GM12872 (cell line): ENCODE results near the gene SPG21.

Experiments used
- CTCF ChIP-seq: IDR thresholded peaks from 3 replicates; pipeline ENCODE4 v1.5.1; 2011; ENCODE audit warnings: low read depth, mild to moderate bottlenecking, low read length, moderate library complexity; ENCODE audit not compliant: insufficient read depth

Gene SPG21

GRCh38 chr15:64925335-64926330 is 64.1 kb downstream of the SPG21 start:
- TF ChIP-seq CTCF = no peak

GRCh38 chr15:64923546-64923945 is 66.2 kb downstream of the SPG21 start:
- no peak for TF ChIP-seq CTCF

GRCh38 chr15:64921711-64922110 is 68.0 kb downstream of the SPG21 start:
- no peak for TF ChIP-seq CTCF

GRCh38 chr15:64919721-64920120 is 70.0 kb downstream of the SPG21 start:
- TF ChIP-seq CTCF = no peak

GRCh38 chr15:64917211-64917610 is 72.5 kb downstream of the SPG21 start:
- no peak for TF ChIP-seq CTCF

GRCh38 chr15:64916365-64916764 is 73.3 kb downstream of the SPG21 start:
- no peak for TF ChIP-seq CTCF

- no peak for TF ChIP-seq CTCF
Observed at GRCh38 chr15:64915518-64916227, 74.0 kb downstream of the SPG21 start.
